Measurements from ENCODE around the gene TSPAN9. TPM values are rescaled to one million over a fixed set of nuclear protein-coding genes. Genes with fewer than 3 reads are reported as not detected.

Gene TSPAN9
- total and polyA plus RNA-seq, 4 donors = 17.4 to 62.9 (median 34.2) TPM

GRCh38 chr12:3310271-3311026 is 233.3 kb downstream of the TSPAN9 start:
- Histone ChIP-seq H3K27me3 (ENCODE audit: control insufficient read depth in 4 of 4, insufficient read depth in 4 of 4, low read length in 3 of 4) (peaks cover 0 to 2% (median 0%) of the 10 kb centered on the region in 4 donors), H3K36me3 (ENCODE audit: control insufficient read depth in 4 of 4, insufficient read depth in 3 of 4, low read depth in 1 of 4, low read length in 3 of 4) (no peaks in the 10 kb centered on the region), H3K9me3 (ENCODE audit: control insufficient read depth in 4 of 4, low read length in 3 of 4) (no peaks in the 10 kb centered on the region), H3K9ac (ENCODE audit: low read depth in 1 of 2, low read length in 2 of 2) (no peak overlapping the region), H3K4me3 (ENCODE audit: low read depth in 1 of 3, low read length in 3 of 3) (no peak overlapping the region), H3K4me1 (ENCODE audit: control insufficient read depth in 4 of 4, insufficient read depth in 4 of 4, low read length in 3 of 4) (peaks cover 0 to 5% (median 1%) of the 10 kb centered on the region in 4 donors), H3K27ac (ENCODE audit: low read depth in 1 of 2, low read length in 2 of 2) (no peak overlapping the region)
- WGBS = 80% methylated on average over 18 of the region's 18 CpGs
- no peak for TF ChIP-seq CTCF (IDR thresholded peaks at IDR 0.05; ENCODE audit: low read depth, low read length, missing input control)
- TF ChIP-seq REST (IDR thresholded peaks at IDR 0.05) = no peak
- no peak for TF ChIP-seq SP1 (IDR thresholded peaks at IDR 0.05)
- TF ChIP-seq ATF3 (IDR thresholded peaks at IDR 0.05) = no peak
- TF ChIP-seq JUND (IDR thresholded peaks at IDR 0.05) = no peak
- TF ChIP-seq MAX (IDR thresholded peaks at IDR 0.05) = no peak
- TF ChIP-seq FOXA1 (IDR thresholded peaks at IDR 0.05) = no peak
- TF ChIP-seq YY1 (IDR thresholded peaks at IDR 0.05) = no peak
- no peak for TF ChIP-seq GABPA (IDR thresholded peaks at IDR 0.05 in 1 of 2, conservative IDR thresholded peaks at IDR 0.05 in 1 of 2)
- no peak for DNase-seq (ENCODE audit: low spot score)

- Histone ChIP-seq H3K27me3 (ENCODE audit: control insufficient read depth in 4 of 4, insufficient read depth in 4 of 4, low read length in 3 of 4) (peaks cover 0 to 2% (median 0%) of the 10 kb centered on the region in 4 donors), H3K27ac (ENCODE audit: low read depth in 1 of 2, low read length in 2 of 2) (no peak overlapping the region), H3K9ac (ENCODE audit: low read depth in 1 of 2, low read length in 2 of 2) (no peak overlapping the region), H3K36me3 (ENCODE audit: control insufficient read depth in 4 of 4, insufficient read depth in 3 of 4, low read depth in 1 of 4, low read length in 3 of 4) (no peaks in the 10 kb centered on the region), H3K4me1 (ENCODE audit: control insufficient read depth in 4 of 4, insufficient read depth in 4 of 4, low read length in 3 of 4) (peaks cover 0 to 5% (median 1%) of the 10 kb centered on the region in 4 donors), H3K4me3 (ENCODE audit: low read depth in 1 of 3, low read length in 3 of 3) (no peak overlapping the region), H3K9me3 (ENCODE audit: control insufficient read depth in 4 of 4, low read length in 3 of 4) (no peaks in the 10 kb centered on the region)
- DNase-seq (ENCODE audit: low spot score) = no peak
- TF ChIP-seq FOXA1 (IDR thresholded peaks at IDR 0.05) = no peak
- TF ChIP-seq ATF3 (IDR thresholded peaks at IDR 0.05) = no peak
- no peak for TF ChIP-seq RXRA (IDR thresholded peaks at IDR 0.05)
- no peak for TF ChIP-seq EGR1 (IDR thresholded peaks at IDR 0.05; ENCODE audit: low read depth in 2 of 2)
- no peak for TF ChIP-seq ZBTB33 (IDR thresholded peaks at IDR 0.05)
- TF ChIP-seq SP1 (IDR thresholded peaks at IDR 0.05) = no peak
- no peak for TF ChIP-seq GABPA (IDR thresholded peaks at IDR 0.05 in 1 of 2, conservative IDR thresholded peaks at IDR 0.05 in 1 of 2)
- TF ChIP-seq TAF1 (conservative IDR thresholded peaks at IDR 0.05) = no peak
- TF ChIP-seq NR2F2 (IDR thresholded peaks at IDR 0.05) = no peak
- TF ChIP-seq JUND (IDR thresholded peaks at IDR 0.05) = no peak
- no peak for TF ChIP-seq MAX (IDR thresholded peaks at IDR 0.05)
- 89% methylated on average over 14 of the region's 14 CpGs for WGBS
Measured at GRCh38 chr12:3311027-3311402, 233.8 kb downstream of the TSPAN9 start.

Data from liver (tissue), 9 donors.